ELF-1 (cell line): ENCODE measurements around the gene CCDC180.
A peak's percentile ranks its signal among the peaks of the same experiment; 100 is the strongest.
"Not testable (repeated sequence)": the region's sequence is repeated elsewhere in the genome, so short reads cannot be mapped to it uniquely, and the experiment has no call there.

Experiments
- DNase-seq: peaks from one replicate; pipeline ENCODE4 v3.0.0-alpha.2; 2016; ENCODE audit warnings: low read depth, low spot score

CCDC180 gene

DNA sequence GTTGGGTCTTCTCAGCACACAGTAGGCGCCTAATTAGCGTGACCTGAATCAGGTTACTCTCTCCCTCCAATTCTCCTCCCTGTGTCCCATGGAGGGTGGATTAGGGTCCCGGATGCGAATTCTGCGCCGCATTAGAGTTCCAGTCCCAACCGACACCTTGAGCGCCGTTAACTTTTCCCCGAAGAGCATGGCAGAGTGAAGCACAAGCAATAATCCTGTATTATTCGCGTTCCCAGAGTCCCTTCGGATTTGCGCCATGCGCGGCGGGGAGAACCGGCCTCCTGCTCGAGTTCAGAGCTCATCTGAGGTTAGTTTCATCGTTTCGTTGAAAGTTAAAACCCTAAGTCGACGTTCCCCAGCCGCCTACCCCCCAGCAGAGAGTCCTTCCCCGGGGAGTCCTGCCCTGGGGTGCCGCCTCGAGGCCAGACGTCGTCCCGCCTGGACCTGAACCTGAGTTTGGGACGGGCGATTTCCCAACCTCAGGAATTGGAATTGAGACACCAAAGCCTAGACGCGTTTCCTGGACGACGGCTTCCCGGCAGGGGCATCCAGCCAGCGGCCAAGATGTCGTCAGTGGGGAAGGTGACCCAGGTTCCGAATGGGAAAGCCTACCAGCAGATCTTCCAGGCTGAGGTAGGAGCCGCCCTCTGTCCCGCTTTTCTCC is at the start of gene CCDC180:
CCDC180 (plus strand) TSS at position 160 of the 664 bp plus-strand sequence; CDS start at position 565, 405 bp downstream.
- peak; percentile 27 for DNase-seq

GRCh38 chr9:97259834-97260514 is 47.5 kb upstream of the CCDC180 start:
- DNase-seq: not testable (repeated sequence)

DNA sequence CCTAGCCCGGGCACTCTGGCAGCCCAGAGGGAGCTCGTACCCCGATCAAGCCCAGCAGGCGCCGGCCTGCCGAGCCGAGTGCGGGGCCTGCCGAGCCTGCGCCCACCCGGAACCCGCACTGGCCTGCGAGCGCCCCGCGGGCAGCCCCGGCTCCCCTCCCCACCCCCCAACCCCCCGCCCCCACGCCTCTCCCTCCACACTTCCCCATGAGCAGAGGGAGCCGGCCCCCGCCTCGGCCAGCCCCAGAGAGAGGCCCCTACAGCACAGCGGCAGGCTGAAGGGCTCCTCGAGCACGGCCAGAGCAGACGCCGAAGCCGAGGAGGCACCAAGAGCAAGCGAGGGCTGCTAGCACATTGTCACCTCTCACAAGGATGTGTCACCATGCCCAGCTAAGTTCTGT is 36.2 kb upstream of the CCDC180 start:
- peak; percentile 21 for DNase-seq

DNA sequence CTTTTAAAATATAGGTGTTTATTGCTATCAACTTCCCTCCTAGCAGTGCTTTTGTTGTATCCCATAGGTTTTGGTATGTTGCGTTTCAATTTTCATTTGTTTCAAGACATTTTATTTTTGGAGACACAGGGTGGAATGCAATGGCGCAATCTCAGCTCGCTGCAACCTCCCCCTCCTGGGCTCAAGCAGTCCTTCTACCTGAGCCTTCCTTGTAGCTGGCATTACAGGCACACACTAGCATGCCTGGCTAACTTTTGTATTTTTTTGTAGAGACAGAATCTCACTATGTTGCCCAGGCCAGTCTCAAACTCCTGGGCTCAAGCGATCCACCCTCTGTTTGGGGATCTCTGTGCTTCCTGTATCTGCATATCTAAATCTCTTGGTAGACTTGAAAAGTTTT is 35.4 kb upstream of the CCDC180 start:
- DNase-seq: peak; percentile 16

DNA sequence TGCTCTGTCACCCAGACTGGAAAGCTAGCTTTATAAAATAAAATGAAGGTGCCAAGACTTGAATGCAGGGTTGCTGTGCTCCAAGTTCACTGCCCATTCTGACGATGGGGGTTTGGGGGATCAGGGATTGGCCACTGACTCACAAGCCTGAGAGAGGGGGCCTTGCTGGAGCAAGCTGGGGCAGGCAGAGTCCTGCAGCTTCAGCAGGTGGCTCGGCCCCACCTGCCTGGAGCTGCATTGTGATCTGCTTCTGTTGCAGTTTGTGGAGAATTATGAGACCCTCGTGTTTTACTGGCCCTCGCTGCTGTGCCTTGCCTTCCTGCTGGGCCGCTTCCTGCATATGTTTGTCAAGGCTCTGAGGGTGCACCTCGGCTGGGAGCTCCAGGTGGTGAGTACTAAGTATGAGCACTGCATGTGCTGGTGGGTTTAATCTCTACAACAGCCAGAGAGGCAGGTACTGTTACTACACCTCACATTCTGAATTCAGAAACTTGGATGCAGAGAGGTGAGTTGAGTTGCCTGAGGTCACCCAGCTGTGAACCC is 31.1 kb upstream of the CCDC180 start:
- no peak for DNase-seq

DNA sequence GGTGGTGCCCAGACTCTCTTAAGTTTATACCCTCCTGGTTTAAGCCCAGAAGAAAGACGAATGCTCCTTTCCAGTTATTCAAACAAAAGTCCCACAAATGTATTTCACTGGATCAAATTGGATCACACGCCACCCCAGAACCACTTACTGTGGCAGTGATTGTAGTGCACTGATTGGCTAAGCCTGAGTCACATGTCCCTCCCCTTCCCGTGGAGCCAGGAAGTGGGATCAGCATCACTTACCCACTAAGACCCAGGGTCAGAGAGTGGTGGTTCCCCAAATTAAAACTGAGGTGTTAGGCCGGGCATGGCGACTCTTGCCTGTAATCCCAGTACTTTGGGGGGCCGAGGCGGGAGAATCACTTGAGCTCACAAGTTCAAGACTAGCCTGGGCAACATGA is 29.5 kb upstream of the CCDC180 start:
- DNase-seq: no peak

DNA sequence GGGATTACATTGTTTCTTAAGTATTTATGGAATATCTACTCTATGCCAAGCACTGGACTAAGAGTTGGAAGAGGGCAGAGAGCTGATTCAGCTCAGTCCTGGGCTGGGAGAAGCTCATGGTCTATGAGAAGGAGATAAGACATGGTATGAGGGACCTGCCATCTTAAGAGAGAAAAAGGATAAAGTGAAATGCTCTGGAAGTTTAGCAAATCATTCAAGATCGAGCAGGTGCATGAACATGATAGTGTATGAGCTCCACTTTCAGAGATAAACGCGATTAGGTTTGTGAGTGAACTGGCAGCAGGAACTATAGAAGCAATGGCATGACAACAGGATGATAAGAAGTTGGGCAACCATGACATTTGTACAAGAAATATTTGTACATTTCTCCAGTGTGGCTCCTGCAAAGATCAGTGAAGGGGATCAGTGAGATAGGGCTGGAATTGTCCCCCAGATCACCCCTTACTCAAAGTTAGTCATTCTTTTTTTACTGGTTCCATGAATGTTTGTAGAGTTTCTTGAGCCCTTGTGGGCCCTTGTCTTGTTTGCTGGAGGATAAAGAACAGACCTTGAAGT is 26.6 kb upstream of the CCDC180 start:
- DNase-seq: no peak

- no peak for DNase-seq
Observed at GRCh38 chr9:97283768-97284167, 23.7 kb upstream of the CCDC180 start.

DNA sequence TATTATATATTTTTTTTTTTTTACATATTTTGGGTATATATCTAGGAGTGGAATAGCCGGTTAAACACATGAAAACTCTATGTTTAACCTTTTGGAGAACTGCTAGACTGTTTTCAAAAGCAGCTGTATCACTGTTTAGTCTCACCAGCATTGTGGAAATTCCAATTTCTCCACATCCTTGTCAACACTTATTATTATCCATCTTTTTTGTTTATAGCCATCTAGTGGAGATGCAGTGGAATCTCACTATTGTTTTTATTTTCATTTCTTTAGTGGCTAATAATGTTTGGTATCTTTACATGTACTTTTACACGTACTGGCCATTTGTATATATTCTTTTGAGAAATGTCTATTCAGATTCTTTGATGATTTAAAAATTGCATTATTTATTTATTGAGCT is 22.7 kb upstream of the CCDC180 start:
- no peak for DNase-seq

DNA sequence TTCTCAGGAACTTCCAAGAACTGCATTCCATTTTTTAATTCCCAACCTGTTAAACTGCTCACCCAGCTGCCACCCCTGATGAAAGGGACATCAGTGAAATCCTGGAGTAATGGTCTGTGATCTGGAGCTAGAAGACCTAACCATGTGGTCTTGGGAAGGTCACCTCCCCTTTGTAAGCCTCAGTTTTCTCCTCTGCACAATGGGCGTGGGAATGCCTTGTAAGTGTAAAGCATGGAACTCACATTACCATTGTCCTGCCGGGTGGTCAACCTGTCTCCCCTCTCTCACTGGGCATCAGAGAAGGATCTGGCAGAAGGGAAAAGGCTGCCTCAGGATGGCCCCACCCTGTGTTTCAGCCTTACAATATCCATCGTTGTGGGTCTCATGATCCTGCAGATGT is 15.3 kb upstream of the CCDC180 start:
- DNase-seq: no peak

DNA sequence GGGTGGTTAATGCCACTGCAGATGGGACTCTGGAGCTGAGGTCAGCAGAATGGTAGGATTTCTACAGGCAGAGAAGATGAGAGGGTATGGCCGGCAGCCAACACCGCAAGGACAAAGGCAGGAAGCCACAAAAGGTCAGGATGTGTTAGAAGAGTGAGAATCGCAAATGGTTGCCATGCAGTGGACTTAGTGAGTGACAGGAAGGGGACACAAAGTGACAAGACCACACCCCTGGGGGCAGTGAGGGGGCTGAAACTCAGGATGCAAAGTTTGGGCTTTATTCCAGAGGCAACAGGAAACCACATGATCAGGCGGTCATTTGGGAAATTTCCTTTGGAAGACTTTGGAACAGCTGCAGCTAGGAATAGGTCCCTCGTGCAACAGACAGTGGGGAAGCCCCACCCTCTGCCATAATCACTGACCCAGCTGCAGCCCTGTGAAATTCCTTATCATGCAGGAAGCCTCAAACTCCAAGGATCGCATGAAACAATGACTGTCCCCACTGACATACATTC is 14.2 kb upstream of the CCDC180 start:
- no peak for DNase-seq

DNA sequence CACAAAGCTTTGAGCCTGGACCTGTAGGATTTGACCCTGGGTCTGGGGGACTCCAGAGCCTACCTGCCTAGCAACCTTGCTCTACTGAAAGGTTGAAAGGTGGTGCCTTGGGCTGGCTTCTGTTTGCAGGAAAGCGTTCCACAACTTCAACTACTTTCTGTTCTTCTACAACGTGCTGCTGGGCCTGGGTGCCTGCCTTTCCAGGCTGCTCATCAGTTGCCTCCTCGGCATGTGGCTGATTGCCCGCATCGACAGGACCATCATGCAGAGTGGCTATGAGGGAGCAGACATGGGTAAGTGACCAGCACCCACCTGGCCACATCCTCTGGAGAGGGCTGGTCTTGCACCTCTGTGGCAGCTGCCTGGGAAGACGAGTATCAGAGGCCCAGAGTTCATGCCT is 13.6 kb upstream of the CCDC180 start:
- DNase-seq: no peak

DNA sequence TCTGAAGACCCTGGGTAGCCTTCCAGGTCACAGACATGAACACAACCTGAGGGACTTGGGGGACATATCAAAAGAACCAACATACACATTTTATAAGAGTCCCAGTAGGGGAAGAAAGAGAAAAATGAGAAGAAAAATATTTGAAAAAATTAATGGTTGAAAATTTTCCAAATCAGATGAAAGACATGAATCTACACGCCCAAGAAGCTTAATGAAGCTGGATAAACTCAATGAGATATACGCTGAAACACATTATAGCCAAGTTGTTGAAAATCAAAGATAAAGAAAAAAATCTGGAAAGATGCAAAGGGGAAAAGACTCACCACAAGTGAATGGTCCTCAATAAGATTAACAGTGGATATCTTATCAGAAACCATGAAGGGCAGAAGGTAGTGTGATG is 9.6 kb upstream of the CCDC180 start:
- no peak for DNase-seq

GRCh38 chr9:97299809-97300414 is 7.5 kb upstream of the CCDC180 start:
- DNase-seq: no peak

DNA sequence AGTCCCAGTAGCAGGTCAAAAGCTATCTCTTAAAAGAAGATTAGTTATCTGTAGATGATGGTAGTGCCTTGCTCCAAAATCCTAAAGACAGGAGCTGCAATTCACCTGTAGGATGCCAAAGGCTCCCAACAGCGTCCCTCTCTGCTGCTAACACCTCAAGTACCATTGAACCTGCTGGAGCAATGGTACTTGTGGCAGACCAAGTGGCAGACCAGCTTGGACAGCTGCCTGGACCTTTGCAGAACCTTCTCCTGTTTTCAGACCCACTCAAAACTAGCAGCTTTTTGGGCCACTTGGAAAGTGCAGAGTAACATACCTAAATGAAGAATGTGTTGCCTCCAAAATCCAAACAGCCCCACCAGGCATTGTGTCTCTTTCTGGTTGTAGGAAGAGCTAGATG is 6.9 kb upstream of the CCDC180 start:
- no peak for DNase-seq

GRCh38 chr9:97301974-97302373 is 5.5 kb upstream of the CCDC180 start:
- DNase-seq: no peak

DNA sequence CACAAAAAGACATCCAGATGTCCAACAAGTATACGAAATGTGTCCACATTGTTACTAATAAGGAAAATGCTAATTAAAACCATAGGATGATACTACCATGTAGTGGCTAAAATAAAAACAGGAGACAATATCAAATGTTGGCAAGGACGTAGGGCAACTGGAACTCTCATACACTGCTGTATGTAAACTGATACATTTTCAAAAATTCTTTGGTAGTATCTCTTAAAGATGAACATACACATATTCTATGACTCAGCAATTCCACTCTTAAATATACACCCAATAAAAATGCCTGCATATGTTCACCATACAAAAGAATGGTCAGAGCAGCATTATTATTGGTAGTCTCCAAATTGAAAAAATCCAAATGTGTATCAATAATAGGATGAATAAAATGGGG is 2.9 kb upstream of the CCDC180 start:
- no peak for DNase-seq

DNA sequence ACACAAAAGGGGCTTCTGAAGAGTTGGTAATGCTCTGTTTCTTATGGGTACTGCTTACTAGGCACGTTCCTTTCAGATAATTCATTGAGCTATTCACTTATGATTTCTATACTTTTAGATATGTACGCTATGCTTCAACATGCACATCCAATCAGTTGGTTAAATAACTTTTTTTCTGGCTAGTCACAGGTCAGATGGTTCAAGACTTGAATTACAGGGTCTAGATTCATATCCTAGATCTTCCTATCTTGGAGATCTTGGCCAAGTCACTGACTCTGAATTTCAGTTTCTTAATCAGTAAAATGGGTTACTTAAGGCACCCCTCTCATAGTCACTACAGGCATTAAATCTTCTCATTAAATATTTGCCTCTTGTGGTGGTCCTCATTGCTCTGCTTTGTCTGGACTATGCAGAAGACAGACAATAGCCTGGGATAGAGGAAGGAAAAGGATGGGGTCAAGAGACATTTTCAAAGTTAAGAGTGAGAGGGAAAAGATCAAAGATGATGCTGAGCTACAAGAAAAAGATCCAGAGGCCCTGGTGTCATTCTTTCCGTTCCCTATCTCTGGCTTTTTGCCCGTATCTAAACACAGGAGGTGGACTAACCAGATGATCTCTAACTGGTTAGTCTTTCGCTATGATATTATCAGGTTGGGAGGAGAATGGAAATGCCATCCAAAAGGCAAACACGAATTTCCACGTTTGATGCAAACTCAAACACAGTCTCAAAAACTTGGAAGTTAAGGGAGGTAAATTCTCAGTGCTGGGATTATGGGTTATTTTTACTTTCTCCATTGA is 1.8 kb upstream of the CCDC180 start:
- DNase-seq: no peak

GRCh38 chr9:97307091-97307490 is 368 bp upstream of the CCDC180 start:
- DNase-seq: peak; percentile 91

DNA sequence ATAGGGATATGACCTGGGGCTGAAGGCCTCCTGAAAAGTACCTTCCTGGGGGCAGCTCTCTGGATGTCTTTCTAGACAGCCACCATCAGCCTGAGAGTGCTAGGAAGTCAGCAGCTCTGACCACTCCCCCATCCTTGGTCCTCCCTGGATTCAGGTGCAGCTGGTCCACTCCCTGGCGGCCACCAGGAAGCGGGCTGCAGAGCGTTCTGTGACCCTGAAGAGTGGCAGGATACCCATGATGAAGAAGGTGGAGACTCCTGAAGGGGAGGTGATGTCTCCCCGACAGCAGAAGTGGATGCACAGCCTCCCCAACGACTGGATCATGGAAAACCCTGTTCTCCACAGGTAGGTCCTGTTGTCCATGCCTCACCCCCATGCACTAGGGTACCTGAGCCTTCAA is 1.8 kb downstream of the CCDC180 start:
- peak; percentile 28 for DNase-seq

DNA sequence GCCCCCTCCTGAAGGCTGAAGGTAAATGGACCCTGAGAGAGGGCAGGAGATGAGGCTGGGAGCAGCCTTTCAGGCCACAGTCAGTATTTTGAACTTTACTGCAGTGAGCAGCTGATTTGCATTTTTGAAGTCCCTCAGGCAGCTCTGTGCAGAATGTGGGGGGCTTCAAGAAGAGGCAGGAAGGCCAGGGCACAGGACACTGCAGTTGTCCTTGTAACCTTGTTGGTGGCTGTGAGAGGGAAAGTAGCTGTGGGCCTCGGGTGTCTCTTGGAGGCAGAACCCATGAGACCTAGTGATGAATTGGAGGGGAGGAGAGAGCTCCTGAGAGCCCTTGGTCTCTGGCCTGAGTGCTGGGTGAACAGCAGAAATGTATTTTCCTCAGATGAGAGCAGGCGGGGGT is 2.6 kb downstream of the CCDC180 start:
- no peak for DNase-seq
